ENCODE data around the gene GPR33. TPM values are rescaled to one million over a fixed set of nuclear protein-coding genes. Genes with fewer than 3 reads are reported as not detected.
"Not testable (repeated sequence)": the region's sequence is repeated elsewhere in the genome, so short reads cannot be mapped to it uniquely, and the experiment has no call there.

The GPR33 gene
- total RNA-seq, 1 donor from 2014 or later = not detected

GRCh38 chr14:31445703-31446102 lies 42.1 kb downstream of the GPR33 start:
- intact Hi-C loops (cut with micrococcal nuclease) = no loop called here
- H3K27me3 ChIP-seq (ENCODE audit: low read depth) = no peaks in the 10 kb centered on the region
- TF ChIP-seq CTCF (IDR thresholded peaks at IDR 0.05; ENCODE audit: borderline replicate concordance) = no peak
- H3K36me3 ChIP-seq = peaks cover 34% of the 10 kb centered on the region
- no peak overlapping the region for H3K27ac ChIP-seq (replicated peaks)
- no peak overlapping the region for H3K4me3 ChIP-seq
- H3K4me1 ChIP-seq = peaks cover 13% of the 10 kb centered on the region
- no peaks in the 10 kb centered on the region for H3K9me3 ChIP-seq (replicated peaks)
- DNase-seq = no peak

- H3K4me1 ChIP-seq = peaks cover 13% of the 10 kb centered on the region
- no peak overlapping the region for H3K4me3 ChIP-seq
- H3K9me3 ChIP-seq (replicated peaks) = no peaks in the 10 kb centered on the region
- H3K27me3 ChIP-seq (ENCODE audit: low read depth) = no peaks in the 10 kb centered on the region
- intact Hi-C loops (cut with micrococcal nuclease) = no loop called here
- no peak for TF ChIP-seq CTCF (IDR thresholded peaks at IDR 0.05; ENCODE audit: borderline replicate concordance)
- peaks cover 13% of the 10 kb centered on the region for H3K36me3 ChIP-seq
- DNase-seq = no peak
- H3K27ac ChIP-seq (replicated peaks) = peak overlapping the region; percentile 37
Measured at GRCh38 chr14:31442284-31442683, 45.6 kb downstream of the GPR33 start.

- H3K4me1 ChIP-seq = peaks cover 13% of the 10 kb centered on the region
- no peaks in the 10 kb centered on the region for H3K9me3 ChIP-seq (replicated peaks)
- H3K27me3 ChIP-seq (ENCODE audit: low read depth) = no peaks in the 10 kb centered on the region
- intact Hi-C loops (cut with micrococcal nuclease) = no loop called here
- no peak for DNase-seq
- peak overlapping the region; percentile 41 for H3K27ac ChIP-seq (replicated peaks)
- no peak overlapping the region for H3K4me3 ChIP-seq
- peaks cover 5% of the 10 kb centered on the region for H3K36me3 ChIP-seq
- no peak for TF ChIP-seq CTCF (IDR thresholded peaks at IDR 0.05; ENCODE audit: borderline replicate concordance)
Measured at GRCh38 chr14:31441273-31442111, 46.3 kb downstream of the GPR33 start.

- intact Hi-C loops (cut with micrococcal nuclease) = no loop called here
- Histone ChIP-seq H3K27ac (replicated peaks) (no peak overlapping the region), H3K4me1 (peaks cover 16% of the 10 kb centered on the region), H3K36me3 (peaks cover 4% of the 10 kb centered on the region), H3K9me3 (replicated peaks) (no peaks in the 10 kb centered on the region), H3K27me3 (ENCODE audit: low read depth) (no peaks in the 10 kb centered on the region), H3K4me3 (no peak overlapping the region)
- DNase-seq = no peak
- no peak for TF ChIP-seq CTCF (IDR thresholded peaks at IDR 0.05; ENCODE audit: borderline replicate concordance)
Measured at GRCh38 chr14:31440280-31440679, 47.6 kb downstream of the GPR33 start.

- no peak overlapping the region for H3K27ac ChIP-seq (replicated peaks)
- H3K9me3 ChIP-seq (replicated peaks) = no peaks in the 10 kb centered on the region
- no peaks in the 10 kb centered on the region for H3K36me3 ChIP-seq
- no peak overlapping the region for H3K4me3 ChIP-seq
- no peak for DNase-seq
- TF ChIP-seq CTCF (IDR thresholded peaks at IDR 0.05; ENCODE audit: borderline replicate concordance) = no peak
- peaks cover 16% of the 10 kb centered on the region for H3K4me1 ChIP-seq
- intact Hi-C loops (cut with micrococcal nuclease) = no loop called here
- no peaks in the 10 kb centered on the region for H3K27me3 ChIP-seq (ENCODE audit: low read depth)
Measured at GRCh38 chr14:31439561-31439960, 48.3 kb downstream of the GPR33 start.

GRCh38 chr14:31437045-31437691 lies 50.7 kb downstream of the GPR33 start:
- H3K27me3 ChIP-seq (ENCODE audit: low read depth); H3K4me3 ChIP-seq; H3K27ac ChIP-seq (replicated peaks); H3K36me3 ChIP-seq; H3K9me3 ChIP-seq (replicated peaks); DNase-seq; intact Hi-C loops (cut with micrococcal nuclease): not testable (repeated sequence)
- H3K4me1 ChIP-seq = peaks cover 12% of the 10 kb centered on the region
